GM10248 (cell line): ENCODE measurements around the gene TPCN2.
"Not testable (repeated sequence)": the region's sequence is repeated elsewhere in the genome, so short reads cannot be mapped to it uniquely, and the experiment has no call there.

Experiments
- CTCF ChIA-PET: fragments of 300-600 bp; sonication (Branson Sonifier 250); formaldehyde crosslinking; extraction: SDS; loops from one replicate; lab custom pipeline; 2021; ENCODE audit warnings: antibody characterized with exemption; lab: Yijun Ruan, JAX
- POLR2A ChIA-PET: fragments of 350-650 bp; sonication (Branson Sonifier 250); formaldehyde crosslinking; extraction: SDS; loops from one replicate; lab custom pipeline; 2020; ENCODE audit warnings: antibody characterized with exemption; lab: Yijun Ruan, JAX
- DNase-seq: peaks from one replicate; pipeline ENCODE4 v3.0.0; 2012; ENCODE audit errors: extremely low spot score
- TF ChIP-seq, protein P1 (sequence below): IDR thresholded peaks from 2 replicates; pipeline ENCODE4 v1.5.1; 2012; ENCODE audit warnings: mild to moderate bottlenecking, low read depth; ENCODE audit errors: extremely low read depth, missing control alignments, control extremely low read depth

The TPCN2 gene

DNA sequence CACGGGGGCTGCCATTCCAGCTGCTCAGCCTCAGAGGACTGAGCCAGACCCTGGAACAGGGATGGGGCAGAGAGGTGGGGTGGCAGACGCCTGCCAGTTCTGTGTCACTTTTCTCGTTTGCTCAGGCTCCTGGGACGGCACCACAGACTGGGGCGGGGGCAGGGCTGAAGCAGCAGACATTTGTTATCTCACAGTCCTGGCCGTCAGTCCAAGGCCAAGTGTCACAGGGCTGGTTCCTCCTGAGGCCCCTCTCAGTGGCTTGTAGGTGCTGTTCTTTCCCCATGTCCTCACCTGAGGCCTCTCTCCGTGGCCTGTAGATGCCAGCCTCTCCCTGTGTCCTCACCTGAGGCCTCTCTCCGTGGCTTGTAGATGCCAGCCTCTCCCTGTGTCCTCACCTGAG is 24.7 kb downstream of the TPCN2 start:
- no peak for DNase-seq
- TF ChIP-seq, protein P1, sequence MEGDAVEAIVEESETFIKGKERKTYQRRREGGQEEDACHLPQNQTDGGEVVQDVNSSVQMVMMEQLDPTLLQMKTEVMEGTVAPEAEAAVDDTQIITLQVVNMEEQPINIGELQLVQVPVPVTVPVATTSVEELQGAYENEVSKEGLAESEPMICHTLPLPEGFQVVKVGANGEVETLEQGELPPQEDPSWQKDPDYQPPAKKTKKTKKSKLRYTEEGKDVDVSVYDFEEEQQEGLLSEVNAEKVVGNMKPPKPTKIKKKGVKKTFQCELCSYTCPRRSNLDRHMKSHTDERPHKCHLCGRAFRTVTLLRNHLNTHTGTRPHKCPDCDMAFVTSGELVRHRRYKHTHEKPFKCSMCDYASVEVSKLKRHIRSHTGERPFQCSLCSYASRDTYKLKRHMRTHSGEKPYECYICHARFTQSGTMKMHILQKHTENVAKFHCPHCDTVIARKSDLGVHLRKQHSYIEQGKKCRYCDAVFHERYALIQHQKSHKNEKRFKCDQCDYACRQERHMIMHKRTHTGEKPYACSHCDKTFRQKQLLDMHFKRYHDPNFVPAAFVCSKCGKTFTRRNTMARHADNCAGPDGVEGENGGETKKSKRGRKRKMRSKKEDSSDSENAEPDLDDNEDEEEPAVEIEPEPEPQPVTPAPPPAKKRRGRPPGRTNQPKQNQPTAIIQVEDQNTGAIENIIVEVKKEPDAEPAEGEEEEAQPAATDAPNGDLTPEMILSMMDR, result no peak
- POLR2A ChIA-PET, result no interaction called here
- CTCF ChIA-PET, result no interaction called here

- TF ChIP-seq, protein P1, result no peak
- ChIA-PET CTCF (no interaction called here), POLR2A (no interaction called here)
- DNase-seq, result no peak
Measured at GRCh38 chr11:69074375-69075140, 25.8 kb downstream of the TPCN2 start.

GRCh38 chr11:69075421-69076128 is 26.8 kb downstream of the TPCN2 start:
- TF ChIP-seq, protein P1, result no peak
- POLR2A ChIA-PET, result no interaction called here
- no peak for DNase-seq
- CTCF ChIA-PET, result interaction anchor here (0.9 to 1.0 kb wide), 2 partner anchors 12 to 18 kb away, joined by 3 read pairs; no protein-coding TSS in a partner anchor

- TF ChIP-seq, protein P1, result no peak
- no peak for DNase-seq
- CTCF ChIA-PET, result interaction anchor here (0.9 to 1.0 kb wide), 2 partner anchors 11 to 19 kb away, joined by 3 read pairs; no protein-coding TSS in a partner anchor
- POLR2A ChIA-PET, result no interaction called here
Measured at GRCh38 chr11:69076129-69076791, 27.5 kb downstream of the TPCN2 start.

GRCh38 chr11:69076977-69077376 is 28.2 kb downstream of the TPCN2 start:
- DNase-seq, CTCF ChIA-PET, POLR2A ChIA-PET: not testable (repeated sequence)

DNA sequence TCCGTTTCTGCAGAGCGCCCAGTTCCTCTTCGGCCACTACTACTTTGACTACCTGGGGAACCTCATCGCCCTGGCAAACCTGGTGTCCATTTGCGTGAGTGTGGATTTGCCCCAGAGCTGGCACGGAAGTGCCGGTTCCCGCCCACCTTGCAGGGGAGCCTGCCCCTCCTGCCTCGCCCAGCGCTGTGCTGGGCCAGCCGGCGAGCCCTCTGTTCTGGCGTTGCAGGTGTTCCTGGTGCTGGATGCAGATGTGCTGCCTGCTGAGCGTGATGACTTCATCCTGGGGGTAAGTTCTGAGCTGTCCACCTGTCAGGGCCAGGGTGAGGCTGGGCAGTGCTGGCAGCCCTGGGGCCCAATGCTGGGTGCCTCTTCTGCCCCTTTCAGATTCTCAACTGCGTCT is 29.8 kb downstream of the TPCN2 start:
- TF ChIP-seq, protein P1, result no peak
- DNase-seq, result no peak
- POLR2A ChIA-PET, result no interaction called here
- CTCF ChIA-PET, result no interaction called here
